Suprapubic skin (tissue), 4 donors: ENCODE results near the gene LAMA4. TPM values are rescaled to one million over a fixed set of nuclear protein-coding genes. Genes with fewer than 3 reads are reported as not detected.
A peak's percentile ranks its signal among the peaks of the same experiment; 100 is the strongest.

Experiments used
- DNase-seq, 2 donors: peaks; one replicate each; pipeline ENCODE4 v3.0.0-alpha.2; 2019; ENCODE audit warnings: low spot score in 2 of 2
- H3K27ac ChIP-seq: fragments of 200-600 bp; sonication (generic); one replicate; pipeline ENCODE4 v1.5.1; 2019
- H3K27me3 ChIP-seq: fragments of 200-600 bp; sonication (generic); one replicate; pipeline ENCODE4 v1.5.1; 2019
- H3K36me3 ChIP-seq: fragments of 200-600 bp; sonication (generic); one replicate; pipeline ENCODE4 v1.5.1; 2019
- H3K4me1 ChIP-seq: fragments of 200-600 bp; sonication (generic); one replicate; pipeline ENCODE4 v1.5.1; 2019
- H3K4me3 ChIP-seq: fragments of 200-600 bp; sonication (generic); one replicate; pipeline ENCODE4 v1.5.1; 2019; ENCODE audit warnings: mild to moderate bottlenecking
- H3K9me3 ChIP-seq: fragments of 200-600 bp; sonication (generic); one replicate; pipeline ENCODE4 v1.5.1; 2019
- EP300 ChIP-seq: sonication (generic); formaldehyde crosslinking; IDR thresholded peaks from one replicate; pipeline ENCODE4 v1.6.1; 2017; ENCODE audit warnings: antibody characterized with exemption
- POLR2A ChIP-seq, 2 donors: fragments of 450-650 bp; IDR thresholded peaks; one replicate each; pipeline ENCODE4 v1.6.1; 2017; ENCODE audit warnings: antibody characterized with exemption in 2 of 2, mild to moderate bottlenecking in 2 of 2, moderate library complexity in 2 of 2
- POLR2AphosphoS5 ChIP-seq, 3 donors: sonication (generic); formaldehyde crosslinking; IDR thresholded peaks; one replicate each; pipeline ENCODE4 v1.6.1; 2017; ENCODE audit warnings: antibody characterized with exemption in 3 of 3
- WGBS: methylation state at CpG from one replicate; pipeline ENCODE4 v1.1.5; 2018; 5-methylcytosine and 5-hydroxymethylcytosine counted together
- total RNA-seq, 4 donors: library from RNA; depleted of rRNA; stranded (reverse); fragments of >200 nt; gene quantifications; one replicate each; pipeline ENCODE4 v1.1.0, GENCODE V29; 2016
- TF ChIP-seq, protein P1 (sequence below), 2 donors: fragments of 200-600 bp in 1 of 2; fragments of 450-650 bp in 1 of 2; sonication (generic) in 1 of 2; IDR thresholded peaks; one replicate each; pipeline ENCODE4 v1.5.1; 2016 to 2019; ENCODE audit warnings: antibody characterized with exemption in 2 of 2, mild to moderate bottlenecking in 1 of 2, moderate library complexity in 1 of 2

LAMA4 gene
- total RNA-seq, 4 donors from 2014 or later, result 10.4 to 44.0 (median 23.6) TPM

DNA sequence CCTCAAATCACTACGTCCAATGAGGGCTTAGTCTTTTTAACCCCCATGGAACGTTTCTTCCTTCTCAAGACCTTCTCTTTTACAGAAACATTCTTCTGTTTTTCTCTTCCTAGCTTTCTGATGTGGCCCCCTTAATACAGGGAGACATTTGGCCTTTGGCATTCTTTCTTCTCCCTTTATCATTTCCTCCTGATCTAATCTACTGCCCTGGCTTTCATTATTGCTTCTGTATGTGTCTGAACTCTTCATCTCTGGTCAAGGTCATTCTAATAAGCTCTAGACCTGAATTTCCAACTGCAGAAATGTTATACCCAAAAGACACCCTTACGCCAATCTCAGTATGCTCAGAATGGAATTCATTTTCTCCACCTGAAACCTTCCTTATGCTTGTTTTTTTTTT is 18.4 kb upstream of the LAMA4 start:
- H3K27ac ChIP-seq, result no peak overlapping the region
- H3K4me3 ChIP-seq, result no peak overlapping the region
- H3K9me3 ChIP-seq, result no peaks in the 10 kb centered on the region
- H3K36me3 ChIP-seq, result no peaks in the 10 kb centered on the region
- DNase-seq, result no peak
- peaks cover 3% of the 10 kb centered on the region for H3K4me1 ChIP-seq
- TF ChIP-seq, protein P1, sequence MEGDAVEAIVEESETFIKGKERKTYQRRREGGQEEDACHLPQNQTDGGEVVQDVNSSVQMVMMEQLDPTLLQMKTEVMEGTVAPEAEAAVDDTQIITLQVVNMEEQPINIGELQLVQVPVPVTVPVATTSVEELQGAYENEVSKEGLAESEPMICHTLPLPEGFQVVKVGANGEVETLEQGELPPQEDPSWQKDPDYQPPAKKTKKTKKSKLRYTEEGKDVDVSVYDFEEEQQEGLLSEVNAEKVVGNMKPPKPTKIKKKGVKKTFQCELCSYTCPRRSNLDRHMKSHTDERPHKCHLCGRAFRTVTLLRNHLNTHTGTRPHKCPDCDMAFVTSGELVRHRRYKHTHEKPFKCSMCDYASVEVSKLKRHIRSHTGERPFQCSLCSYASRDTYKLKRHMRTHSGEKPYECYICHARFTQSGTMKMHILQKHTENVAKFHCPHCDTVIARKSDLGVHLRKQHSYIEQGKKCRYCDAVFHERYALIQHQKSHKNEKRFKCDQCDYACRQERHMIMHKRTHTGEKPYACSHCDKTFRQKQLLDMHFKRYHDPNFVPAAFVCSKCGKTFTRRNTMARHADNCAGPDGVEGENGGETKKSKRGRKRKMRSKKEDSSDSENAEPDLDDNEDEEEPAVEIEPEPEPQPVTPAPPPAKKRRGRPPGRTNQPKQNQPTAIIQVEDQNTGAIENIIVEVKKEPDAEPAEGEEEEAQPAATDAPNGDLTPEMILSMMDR (IDR thresholded peaks at IDR 0.05), result no peak
- WGBS, result 93% methylated on average over 3 of the region's 3 CpGs
- no peaks in the 10 kb centered on the region for H3K27me3 ChIP-seq

DNA sequence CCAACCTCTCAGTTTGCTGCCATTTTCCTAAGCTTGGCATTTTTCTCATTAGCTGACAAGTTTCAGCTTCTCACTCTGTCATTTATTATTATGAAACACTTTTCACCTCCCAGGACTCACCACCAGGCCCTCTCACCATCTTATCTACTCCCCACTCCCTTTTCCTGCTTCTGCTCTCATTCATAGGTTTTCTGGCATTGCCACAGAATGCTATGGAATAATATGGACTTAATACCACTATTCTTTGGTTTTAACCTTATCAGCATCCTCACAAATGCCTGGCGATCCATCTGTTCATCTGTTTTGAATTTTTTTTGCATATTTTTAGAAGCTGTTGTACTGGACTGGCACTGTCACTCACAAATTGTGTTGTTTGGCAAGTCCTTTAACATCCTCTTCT is 16.4 kb upstream of the LAMA4 start:
- H3K27ac ChIP-seq, result no peak overlapping the region
- WGBS, result 84% methylated on average over 1 of the region's 1 CpG
- H3K4me3 ChIP-seq, result no peak overlapping the region
- no peak for DNase-seq
- TF ChIP-seq, protein P1 (IDR thresholded peaks at IDR 0.05), result no peak
- TF ChIP-seq POLR2AphosphoS5 (IDR thresholded peaks at IDR 0.05) (no peak), POLR2A (IDR thresholded peaks at IDR 0.05) (no peak), EP300 (no peak)
- H3K9me3 ChIP-seq, result no peaks in the 10 kb centered on the region
- peaks cover 3% of the 10 kb centered on the region for H3K4me1 ChIP-seq
- no peaks in the 10 kb centered on the region for H3K27me3 ChIP-seq
- H3K36me3 ChIP-seq, result no peaks in the 10 kb centered on the region

DNA sequence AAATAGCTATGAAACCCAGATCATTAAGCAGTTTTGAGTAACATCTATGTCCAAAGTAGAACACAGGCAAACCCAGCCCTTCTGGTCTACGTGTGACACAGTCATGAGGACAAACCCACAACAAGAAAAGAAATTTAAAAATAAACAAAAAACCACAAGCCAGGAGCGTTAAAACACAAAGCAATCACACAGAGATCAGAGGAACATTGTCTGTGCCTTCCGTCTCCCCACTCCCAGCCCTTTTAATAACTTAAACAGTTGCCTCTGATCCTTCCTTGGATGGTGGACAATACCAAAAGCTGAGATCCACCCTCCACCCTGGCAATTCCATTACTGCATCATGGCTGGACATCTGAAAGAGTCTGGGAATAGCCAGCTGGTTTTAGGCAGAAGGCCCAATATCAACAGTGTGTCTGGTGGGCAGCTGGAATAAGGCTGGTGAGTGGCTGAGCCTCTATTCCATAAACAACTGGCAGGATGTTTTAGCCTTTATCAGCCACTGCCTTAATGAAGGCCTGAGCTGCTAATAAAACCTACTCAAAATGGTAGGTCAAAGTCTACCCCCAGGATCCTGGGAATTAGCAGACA is 15.7 kb upstream of the LAMA4 start:
- H3K9me3 ChIP-seq, result no peaks in the 10 kb centered on the region
- TF ChIP-seq POLR2A (IDR thresholded peaks at IDR 0.05), result no peak
- no peak for DNase-seq
- no peaks in the 10 kb centered on the region for H3K27me3 ChIP-seq
- H3K27ac ChIP-seq, result no peak overlapping the region
- H3K4me1 ChIP-seq, result peaks cover 3% of the 10 kb centered on the region
- no peaks in the 10 kb centered on the region for H3K36me3 ChIP-seq
- WGBS, result 71% methylated on average over 3 of the region's 3 CpGs
- no peak overlapping the region for H3K4me3 ChIP-seq

DNA sequence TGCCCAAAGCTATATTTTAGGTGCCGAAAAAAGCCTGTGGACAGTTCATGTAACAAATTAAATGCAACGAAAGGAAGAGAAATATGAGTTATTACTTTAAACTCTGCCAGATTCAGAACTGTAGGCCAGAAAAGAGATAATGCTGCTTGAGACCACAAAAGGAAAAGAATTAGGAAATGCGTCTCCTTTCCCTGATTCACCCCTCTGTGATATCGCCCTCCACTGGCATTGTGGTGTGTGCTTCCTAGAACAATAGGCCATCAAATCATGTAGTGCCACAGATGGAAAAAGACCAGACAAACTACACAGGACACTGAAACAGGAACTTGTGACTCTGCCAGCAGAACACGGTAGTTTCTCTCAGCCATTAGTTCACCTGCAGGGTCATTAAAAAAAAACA is 14.7 kb upstream of the LAMA4 start:
- Histone ChIP-seq H3K36me3 (no peaks in the 10 kb centered on the region), H3K9me3 (no peaks in the 10 kb centered on the region), H3K4me1 (peaks cover 3% of the 10 kb centered on the region), H3K27me3 (no peaks in the 10 kb centered on the region), H3K4me3 (no peak overlapping the region), H3K27ac (peak overlapping the region; percentile 28)
- WGBS, result 52% methylated on average over 5 of the region's 5 CpGs
- TF ChIP-seq, protein P1 (IDR thresholded peaks at IDR 0.05), result peak in 1 of 2 donors; percentile 9
- TF ChIP-seq EP300, result no peak
- DNase-seq, result no peak

DNA sequence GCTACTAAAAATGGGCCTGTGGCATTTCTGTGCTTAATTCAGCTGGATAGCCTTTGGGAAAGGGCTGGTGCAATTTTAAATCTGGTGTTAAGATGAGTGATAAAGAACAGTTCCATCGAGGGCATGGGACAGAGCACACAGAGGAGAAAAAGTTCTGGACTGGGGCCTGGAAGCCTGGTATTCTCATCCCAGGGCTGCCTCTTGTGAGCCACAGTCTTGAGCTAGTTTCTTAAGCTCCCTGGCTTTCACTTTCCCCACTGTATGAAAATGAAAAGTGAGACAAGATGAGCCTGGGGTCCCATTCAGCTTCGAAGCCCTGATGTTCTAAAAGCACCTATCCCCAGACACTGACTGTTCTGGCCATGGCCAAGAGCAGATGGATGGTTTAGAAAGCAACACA is 14.3 kb upstream of the LAMA4 start:
- 63% methylated on average over 2 of the region's 2 CpGs for WGBS

More for the DNA sequence above, 14.3 kb upstream of the LAMA4 start:
- peaks cover 3% of the 10 kb centered on the region for H3K4me1 ChIP-seq
- H3K27me3 ChIP-seq, result no peaks in the 10 kb centered on the region
- no peak for TF ChIP-seq POLR2A (IDR thresholded peaks at IDR 0.05)
- TF ChIP-seq POLR2AphosphoS5 (IDR thresholded peaks at IDR 0.05), result no peak
- TF ChIP-seq EP300, result no peak
- TF ChIP-seq, protein P1 (IDR thresholded peaks at IDR 0.05), result no peak
- peak overlapping the region; percentile 28 for H3K27ac ChIP-seq
- H3K4me3 ChIP-seq, result no peak overlapping the region
- H3K36me3 ChIP-seq, result no peaks in the 10 kb centered on the region
- H3K9me3 ChIP-seq, result no peaks in the 10 kb centered on the region
- DNase-seq, result no peak
